ENCODE results near the gene NLRX1.

DNA sequence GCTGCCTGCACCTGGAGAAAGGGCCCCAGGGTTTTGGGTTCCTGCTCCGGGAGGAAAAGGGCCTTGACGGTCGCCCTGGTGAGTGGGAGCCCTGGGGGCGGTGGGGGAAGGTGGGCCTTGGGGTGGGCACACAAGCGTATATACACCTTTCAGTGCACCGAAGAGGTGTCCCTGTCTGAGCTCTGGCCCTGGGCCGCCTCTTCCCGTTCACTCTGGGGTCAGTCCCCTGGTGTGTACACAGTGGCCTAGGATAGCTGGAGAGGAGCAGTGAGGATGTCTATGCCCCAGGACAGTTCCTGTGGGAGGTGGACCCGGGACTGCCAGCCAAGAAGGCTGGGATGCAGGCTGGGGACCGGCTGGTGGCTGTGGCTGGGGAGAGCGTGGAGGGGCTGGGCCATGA is 19.5 kb downstream of the NLRX1 start:
- TF ChIP-seq EZH2 (IDR thresholded peaks at IDR 0.05; ENCODE audit: borderline replicate concordance, low read depth, low read length, severe bottlenecking), result no peak
- TF ChIP-seq, protein P1, sequence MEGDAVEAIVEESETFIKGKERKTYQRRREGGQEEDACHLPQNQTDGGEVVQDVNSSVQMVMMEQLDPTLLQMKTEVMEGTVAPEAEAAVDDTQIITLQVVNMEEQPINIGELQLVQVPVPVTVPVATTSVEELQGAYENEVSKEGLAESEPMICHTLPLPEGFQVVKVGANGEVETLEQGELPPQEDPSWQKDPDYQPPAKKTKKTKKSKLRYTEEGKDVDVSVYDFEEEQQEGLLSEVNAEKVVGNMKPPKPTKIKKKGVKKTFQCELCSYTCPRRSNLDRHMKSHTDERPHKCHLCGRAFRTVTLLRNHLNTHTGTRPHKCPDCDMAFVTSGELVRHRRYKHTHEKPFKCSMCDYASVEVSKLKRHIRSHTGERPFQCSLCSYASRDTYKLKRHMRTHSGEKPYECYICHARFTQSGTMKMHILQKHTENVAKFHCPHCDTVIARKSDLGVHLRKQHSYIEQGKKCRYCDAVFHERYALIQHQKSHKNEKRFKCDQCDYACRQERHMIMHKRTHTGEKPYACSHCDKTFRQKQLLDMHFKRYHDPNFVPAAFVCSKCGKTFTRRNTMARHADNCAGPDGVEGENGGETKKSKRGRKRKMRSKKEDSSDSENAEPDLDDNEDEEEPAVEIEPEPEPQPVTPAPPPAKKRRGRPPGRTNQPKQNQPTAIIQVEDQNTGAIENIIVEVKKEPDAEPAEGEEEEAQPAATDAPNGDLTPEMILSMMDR (IDR thresholded peaks at IDR 0.05; ENCODE audit: extremely low read depth in 1 of 2, insufficient read depth in 1 of 2, low read depth in 1 of 2, low read length in 2 of 2), result no peak
- TF ChIP-seq POLR2AphosphoS5 (IDR thresholded peaks at IDR 0.05; ENCODE audit: insufficient read depth, low read depth, low read length), result no peak
- TF ChIP-seq, protein P2, sequence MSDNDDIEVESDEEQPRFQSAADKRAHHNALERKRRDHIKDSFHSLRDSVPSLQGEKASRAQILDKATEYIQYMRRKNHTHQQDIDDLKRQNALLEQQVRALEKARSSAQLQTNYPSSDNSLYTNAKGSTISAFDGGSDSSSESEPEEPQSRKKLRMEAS (IDR thresholded peaks at IDR 0.05; ENCODE audit: insufficient read depth, insufficient read length), result no peak
- no peak for TF ChIP-seq GATA2 (IDR thresholded peaks at IDR 0.05; ENCODE audit: insufficient read depth, insufficient read length, low read depth, low read length)
- TF ChIP-seq POLR2A (IDR thresholded peaks at IDR 0.05; ENCODE audit: low read depth, low read length), result no peak
- no peak for TF ChIP-seq JUN (IDR thresholded peaks at IDR 0.05; ENCODE audit: borderline replicate concordance, insufficient read depth, insufficient read length, low read depth)
- TF ChIP-seq MYC (IDR thresholded peaks at IDR 0.05; ENCODE audit: low read depth, low read length), result no peak
